ENCODE results near the gene EPS15. TPM values are rescaled to one million over a fixed set of nuclear protein-coding genes. Genes with fewer than 3 reads are reported as not detected.

Gene EPS15
- total and polyA plus RNA-seq, 9 of the 15 experiments (the other 6 are each of a cell fraction or from before 2014, with no cell fraction given): 23.1 to 69.0 (median 41.7) TPM

DNA sequence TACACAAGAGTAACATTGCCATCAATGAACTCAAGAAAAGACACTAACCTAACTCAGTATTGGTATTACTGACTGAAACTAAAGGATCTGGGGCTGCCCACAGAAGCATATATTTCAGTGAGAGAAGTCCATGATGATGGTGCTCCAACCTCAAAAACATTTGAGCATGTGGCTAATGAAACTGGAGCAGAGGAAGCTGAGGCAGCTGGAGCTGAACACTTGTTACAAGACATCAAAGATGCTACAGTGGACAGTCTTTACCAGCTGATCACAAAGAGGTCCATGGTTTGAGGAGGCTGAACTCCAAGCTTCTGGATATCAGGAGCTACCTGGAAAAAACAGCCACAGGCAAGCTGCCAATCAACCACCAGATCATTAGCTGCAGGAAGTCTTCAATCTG lies 146.5 kb downstream of the EPS15 start:
- Histone ChIP-seq H3K27ac (ENCODE audit: extremely low read depth, low read depth, low read length) (no peak overlapping the region), H3K4me2 (ENCODE audit: insufficient read depth, low read length) (no peak overlapping the region), H3K27me3 (ENCODE audit: control insufficient read depth in 2 of 2, insufficient read depth in 2 of 2, low read length in 2 of 2) (no peaks in the 10 kb centered on the region), H3K4me1 (replicated peaks in 1 of 2; ENCODE audit: control insufficient read depth in 2 of 2, insufficient read depth in 2 of 2, low read length in 2 of 2) (no peaks in the 10 kb centered on the region), H3K4me3 (no peak overlapping the region), H3K36me3 (ENCODE audit: control insufficient read depth, insufficient read depth, low read length) (peaks cover 27% of the 10 kb centered on the region), H2AFZ (ENCODE audit: low read depth, low read length) (no peak overlapping the region), H3K9me3 (replicated peaks; ENCODE audit: control insufficient read depth, insufficient read depth, low read depth, low read length) (no peaks in the 10 kb centered on the region), H3K79me2 (ENCODE audit: control insufficient read depth, insufficient read depth, low read length) (no peaks in the 10 kb centered on the region), H3K9me1 (ENCODE audit: control insufficient read depth, insufficient read depth, low read length) (no peaks in the 10 kb centered on the region), H3K9ac (ENCODE audit: insufficient read depth in 1 of 2, low read depth in 2 of 2, low read length in 2 of 2) (no peak overlapping the region), H4K20me1 (replicated peaks; ENCODE audit: control insufficient read depth, insufficient read depth, low read length) (no peaks in the 10 kb centered on the region)
- ATAC-seq (no peak), FAIRE-seq (no peak), DNase-seq (ENCODE audit: extremely low read depth in 1 of 4, low spot score in 3 of 4) (no peak)
- in situ Hi-C loops (cut with MboI) (no loop called here), intact Hi-C loops (cut with micrococcal nuclease) (no loop called here)
- POLR2A ChIA-PET: interaction anchor here (0.6 to 1.5 kb wide), 3 partner anchors 13 to 257 kb away, joined by 3 to 4 read pairs (median 3); no protein-coding TSS in a partner anchor
- CTCF ChIA-PET (ENCODE audit: low intra/inter-chr PET ratio): no interaction called here
- BruUV-seq (replicated peaks): no TSS peak
- TF ChIP-seq, protein P1, sequence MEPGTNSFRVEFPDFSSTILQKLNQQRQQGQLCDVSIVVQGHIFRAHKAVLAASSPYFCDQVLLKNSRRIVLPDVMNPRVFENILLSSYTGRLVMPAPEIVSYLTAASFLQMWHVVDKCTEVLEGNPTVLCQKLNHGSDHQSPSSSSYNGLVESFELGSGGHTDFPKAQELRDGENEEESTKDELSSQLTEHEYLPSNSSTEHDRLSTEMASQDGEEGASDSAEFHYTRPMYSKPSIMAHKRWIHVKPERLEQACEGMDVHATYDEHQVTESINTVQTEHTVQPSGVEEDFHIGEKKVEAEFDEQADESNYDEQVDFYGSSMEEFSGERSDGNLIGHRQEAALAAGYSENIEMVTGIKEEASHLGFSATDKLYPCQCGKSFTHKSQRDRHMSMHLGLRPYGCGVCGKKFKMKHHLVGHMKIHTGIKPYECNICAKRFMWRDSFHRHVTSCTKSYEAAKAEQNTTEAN (CRISPR knock-in tag; IDR thresholded peaks at IDR 0.05): no peak
- TF ChIP-seq TSC22D4 (tag; IDR thresholded peaks at IDR 0.05) (no peak), ZNF785 (CRISPR knock-in tag; IDR thresholded peaks at IDR 0.05) (no peak), U2AF1 (optimal IDR thresholded peaks at IDR 0.05; ENCODE audit: low read depth, low read length) (no peak), TAL1 (IDR thresholded peaks at IDR 0.05) (no peak), HDAC8 (tag; IDR thresholded peaks at IDR 0.05) (no peak), MXI1 (IDR thresholded peaks at IDR 0.05; ENCODE audit: low read depth, low read length) (no peak), CBX2 (IDR thresholded peaks at IDR 0.05; ENCODE audit: insufficient read depth, low read length, poor library complexity, severe bottlenecking) (no peak), NCOR1 (IDR thresholded peaks at IDR 0.05) (no peak), CREBBP (IDR thresholded peaks at IDR 0.05; ENCODE audit: low read depth, low read length) (no peak), HEY1 (CRISPR knock-in tag; IDR thresholded peaks at IDR 0.05; ENCODE audit: borderline replicate concordance) (no peak), SMAD2 (IDR thresholded peaks at IDR 0.05; ENCODE audit: low read depth, low read length) (no peak), ZNF644 (tag; IDR thresholded peaks at IDR 0.05; ENCODE audit: low read depth) (no peak)
- TF ChIP-seq, protein P2, sequence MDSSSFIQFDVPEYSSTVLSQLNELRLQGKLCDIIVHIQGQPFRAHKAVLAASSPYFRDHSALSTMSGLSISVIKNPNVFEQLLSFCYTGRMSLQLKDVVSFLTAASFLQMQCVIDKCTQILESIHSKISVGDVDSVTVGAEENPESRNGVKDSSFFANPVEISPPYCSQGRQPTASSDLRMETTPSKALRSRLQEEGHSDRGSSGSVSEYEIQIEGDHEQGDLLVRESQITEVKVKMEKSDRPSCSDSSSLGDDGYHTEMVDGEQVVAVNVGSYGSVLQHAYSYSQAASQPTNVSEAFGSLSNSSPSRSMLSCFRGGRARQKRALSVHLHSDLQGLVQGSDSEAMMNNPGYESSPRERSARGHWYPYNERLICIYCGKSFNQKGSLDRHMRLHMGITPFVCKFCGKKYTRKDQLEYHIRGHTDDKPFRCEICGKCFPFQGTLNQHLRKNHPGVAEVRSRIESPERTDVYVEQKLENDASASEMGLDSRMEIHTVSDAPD (CRISPR knock-in tag; IDR thresholded peaks at IDR 0.05): no peak
- TF ChIP-seq, protein P3, sequence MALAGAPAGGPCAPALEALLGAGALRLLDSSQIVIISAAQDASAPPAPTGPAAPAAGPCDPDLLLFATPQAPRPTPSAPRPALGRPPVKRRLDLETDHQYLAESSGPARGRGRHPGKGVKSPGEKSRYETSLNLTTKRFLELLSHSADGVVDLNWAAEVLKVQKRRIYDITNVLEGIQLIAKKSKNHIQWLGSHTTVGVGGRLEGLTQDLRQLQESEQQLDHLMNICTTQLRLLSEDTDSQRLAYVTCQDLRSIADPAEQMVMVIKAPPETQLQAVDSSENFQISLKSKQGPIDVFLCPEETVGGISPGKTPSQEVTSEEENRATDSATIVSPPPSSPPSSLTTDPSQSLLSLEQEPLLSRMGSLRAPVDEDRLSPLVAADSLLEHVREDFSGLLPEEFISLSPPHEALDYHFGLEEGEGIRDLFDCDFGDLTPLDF (CRISPR knock-in tag; IDR thresholded peaks at IDR 0.05): no peak
- TF ChIP-seq, protein P4, sequence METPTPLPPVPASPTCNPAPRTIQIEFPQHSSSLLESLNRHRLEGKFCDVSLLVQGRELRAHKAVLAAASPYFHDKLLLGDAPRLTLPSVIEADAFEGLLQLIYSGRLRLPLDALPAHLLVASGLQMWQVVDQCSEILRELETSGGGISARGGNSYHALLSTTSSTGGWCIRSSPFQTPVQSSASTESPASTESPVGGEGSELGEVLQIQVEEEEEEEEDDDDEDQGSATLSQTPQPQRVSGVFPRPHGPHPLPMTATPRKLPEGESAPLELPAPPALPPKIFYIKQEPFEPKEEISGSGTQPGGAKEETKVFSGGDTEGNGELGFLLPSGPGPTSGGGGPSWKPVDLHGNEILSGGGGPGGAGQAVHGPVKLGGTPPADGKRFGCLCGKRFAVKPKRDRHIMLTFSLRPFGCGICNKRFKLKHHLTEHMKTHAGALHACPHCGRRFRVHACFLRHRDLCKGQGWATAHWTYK (CRISPR knock-in tag; IDR thresholded peaks at IDR 0.05): no peak
- TF ChIP-seq, protein P5, sequence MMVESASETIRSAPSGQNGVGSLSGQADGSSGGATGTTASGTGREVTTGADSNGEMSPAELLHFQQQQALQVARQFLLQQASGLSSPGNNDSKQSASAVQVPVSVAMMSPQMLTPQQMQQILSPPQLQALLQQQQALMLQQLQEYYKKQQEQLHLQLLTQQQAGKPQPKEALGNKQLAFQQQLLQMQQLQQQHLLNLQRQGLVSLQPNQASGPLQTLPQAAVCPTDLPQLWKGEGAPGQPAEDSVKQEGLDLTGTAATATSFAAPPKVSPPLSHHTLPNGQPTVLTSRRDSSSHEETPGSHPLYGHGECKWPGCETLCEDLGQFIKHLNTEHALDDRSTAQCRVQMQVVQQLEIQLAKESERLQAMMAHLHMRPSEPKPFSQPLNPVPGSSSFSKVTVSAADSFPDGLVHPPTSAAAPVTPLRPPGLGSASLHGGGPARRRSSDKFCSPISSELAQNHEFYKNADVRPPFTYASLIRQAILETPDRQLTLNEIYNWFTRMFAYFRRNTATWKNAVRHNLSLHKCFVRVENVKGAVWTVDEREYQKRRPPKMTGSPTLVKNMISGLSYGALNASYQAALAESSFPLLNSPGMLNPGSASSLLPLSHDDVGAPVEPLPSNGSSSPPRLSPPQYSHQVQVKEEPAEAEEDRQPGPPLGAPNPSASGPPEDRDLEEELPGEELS (CRISPR knock-in tag; IDR thresholded peaks at IDR 0.05; ENCODE audit: borderline replicate concordance): no peak

All from K562 (cell line).